ENCODE data around the gene CGB2.
"Not testable (repeated sequence)": the region's sequence is repeated elsewhere in the genome, so short reads cannot be mapped to it uniquely, and the experiment has no call there.

The CGB2 gene

GRCh38 chr19:49043548-49043947, 11.9 kb downstream of the CGB2 start, which contains the start of gene CGB5:
Gene CGB5, plus strand, starts transcription at chr19:49043848. Its CDS starts 362 bp downstream, at chr19:49044210.
- H3K9me3 ChIP-seq (ENCODE audit: control extremely low read depth in 1 of 5, control insufficient read depth in 4 of 5, insufficient read depth in 2 of 5, low read depth in 1 of 5, low read length in 4 of 5); POLR2A ChIA-PET; H3K27me3 ChIP-seq (replicated peaks in 2 of 5; ENCODE audit: control insufficient read depth in 4 of 5, insufficient read depth in 5 of 5, low read length in 4 of 5); H3K4me1 ChIP-seq (ENCODE audit: control extremely low read depth in 1 of 4, control insufficient read depth in 4 of 4, insufficient read depth in 4 of 4, low read length in 3 of 4); H3K27ac ChIP-seq (ENCODE audit: insufficient read depth in 1 of 2, low read depth in 1 of 2, low read length in 2 of 2, poor library complexity in 1 of 2, severe bottlenecking in 2 of 2); H3K36me3 ChIP-seq (ENCODE audit: control insufficient read depth in 4 of 4, insufficient read depth in 4 of 4, low read length in 3 of 4); H3K4me3 ChIP-seq (ENCODE audit: control insufficient read depth in 1 of 7, extremely low read depth in 1 of 7, insufficient read depth in 4 of 7, low read depth in 2 of 7, low read length in 6 of 7); CTCF ChIA-PET; DNase-seq: not testable (repeated sequence)
- WGBS (ENCODE audit: insufficient coverage), result 60% methylated on average over 3 of the region's 15 CpGs

DNA sequence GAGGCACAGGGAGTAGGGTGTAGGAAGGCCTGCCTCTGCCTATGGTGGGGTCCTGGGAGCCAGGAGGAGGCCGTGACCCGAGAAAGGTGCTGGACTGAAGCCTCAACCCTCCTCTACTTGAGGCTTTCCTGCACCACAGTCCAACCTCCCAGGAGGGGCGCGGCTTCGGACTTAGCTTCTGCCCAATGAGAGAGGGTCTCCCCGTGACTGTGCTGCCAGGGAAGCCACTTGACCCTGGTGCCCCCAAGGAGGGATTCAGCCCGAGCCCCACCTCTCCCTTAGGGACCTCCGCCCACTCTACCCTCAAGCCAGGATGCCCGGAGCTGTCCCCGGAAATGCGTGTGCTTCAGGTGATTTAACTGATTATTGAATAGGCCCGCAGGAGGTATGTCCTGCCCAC, 17.3 kb downstream of the CGB2 start, which contains the start of gene CGB8:
Gene CGB8 (minus strand): TSS at position 101 of the 400 bp plus-strand sequence. CDS start 372 bp downstream, outside the sequence.
- H3K36me3 ChIP-seq (ENCODE audit: control insufficient read depth in 4 of 4, insufficient read depth in 4 of 4, low read length in 3 of 4); DNase-seq; H3K27me3 ChIP-seq (replicated peaks in 2 of 5; ENCODE audit: control insufficient read depth in 4 of 5, insufficient read depth in 5 of 5, low read length in 4 of 5); H3K27ac ChIP-seq (ENCODE audit: insufficient read depth in 1 of 2, low read depth in 1 of 2, low read length in 2 of 2, poor library complexity in 1 of 2, severe bottlenecking in 2 of 2); POLR2A ChIA-PET; CTCF ChIA-PET; H3K4me3 ChIP-seq (ENCODE audit: control insufficient read depth in 1 of 7, extremely low read depth in 1 of 7, insufficient read depth in 4 of 7, low read depth in 2 of 7, low read length in 6 of 7); H3K4me1 ChIP-seq (ENCODE audit: control extremely low read depth in 1 of 4, control insufficient read depth in 4 of 4, insufficient read depth in 4 of 4, low read length in 3 of 4); H3K9me3 ChIP-seq (ENCODE audit: control extremely low read depth in 1 of 5, control insufficient read depth in 4 of 5, insufficient read depth in 2 of 5, low read depth in 1 of 5, low read length in 4 of 5): not testable (repeated sequence)
- WGBS (ENCODE audit: insufficient coverage), result 89% methylated on average over 5 of the region's 12 CpGs

DNA sequence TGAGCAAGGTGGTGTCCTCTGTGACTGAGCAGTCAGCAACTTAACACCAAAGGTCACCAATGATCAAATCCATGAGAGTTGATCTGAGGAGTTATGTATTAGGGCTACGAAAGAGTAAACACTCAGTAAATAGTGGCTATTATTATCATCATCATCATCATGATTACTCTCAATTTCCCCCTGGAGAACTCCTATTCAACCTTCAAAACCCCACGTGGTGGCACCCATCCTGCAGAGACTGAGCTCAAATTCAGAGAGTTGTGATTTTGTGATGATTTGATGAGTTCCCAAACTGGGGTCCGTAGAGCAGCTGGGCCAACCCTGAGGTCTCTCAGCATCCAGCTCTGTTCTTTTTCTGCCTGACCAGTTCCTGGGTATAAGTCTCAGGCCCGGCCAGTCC, 18.1 kb downstream of the CGB2 start:
- POLR2A ChIA-PET; H3K4me3 ChIP-seq (ENCODE audit: control insufficient read depth in 1 of 7, extremely low read depth in 1 of 7, insufficient read depth in 4 of 7, low read depth in 2 of 7, low read length in 6 of 7); H3K9me3 ChIP-seq (ENCODE audit: control extremely low read depth in 1 of 5, control insufficient read depth in 4 of 5, insufficient read depth in 2 of 5, low read depth in 1 of 5, low read length in 4 of 5); H3K27me3 ChIP-seq (replicated peaks in 2 of 5; ENCODE audit: control insufficient read depth in 4 of 5, insufficient read depth in 5 of 5, low read length in 4 of 5); H3K36me3 ChIP-seq (ENCODE audit: control insufficient read depth in 4 of 4, insufficient read depth in 4 of 4, low read length in 3 of 4); H3K27ac ChIP-seq (ENCODE audit: insufficient read depth in 1 of 2, low read depth in 1 of 2, low read length in 2 of 2, poor library complexity in 1 of 2, severe bottlenecking in 2 of 2); DNase-seq; H3K4me1 ChIP-seq (ENCODE audit: control extremely low read depth in 1 of 4, control insufficient read depth in 4 of 4, insufficient read depth in 4 of 4, low read length in 3 of 4): not testable (repeated sequence)
- WGBS (ENCODE audit: insufficient coverage), result no CpG with 5 or more reads among the region's 4 CpGs
- CTCF ChIA-PET, result interaction anchor here (0.8 kb wide), 1 partner anchor 11 kb away, joined by 3 read pairs; no protein-coding TSS in a partner anchor

DNA sequence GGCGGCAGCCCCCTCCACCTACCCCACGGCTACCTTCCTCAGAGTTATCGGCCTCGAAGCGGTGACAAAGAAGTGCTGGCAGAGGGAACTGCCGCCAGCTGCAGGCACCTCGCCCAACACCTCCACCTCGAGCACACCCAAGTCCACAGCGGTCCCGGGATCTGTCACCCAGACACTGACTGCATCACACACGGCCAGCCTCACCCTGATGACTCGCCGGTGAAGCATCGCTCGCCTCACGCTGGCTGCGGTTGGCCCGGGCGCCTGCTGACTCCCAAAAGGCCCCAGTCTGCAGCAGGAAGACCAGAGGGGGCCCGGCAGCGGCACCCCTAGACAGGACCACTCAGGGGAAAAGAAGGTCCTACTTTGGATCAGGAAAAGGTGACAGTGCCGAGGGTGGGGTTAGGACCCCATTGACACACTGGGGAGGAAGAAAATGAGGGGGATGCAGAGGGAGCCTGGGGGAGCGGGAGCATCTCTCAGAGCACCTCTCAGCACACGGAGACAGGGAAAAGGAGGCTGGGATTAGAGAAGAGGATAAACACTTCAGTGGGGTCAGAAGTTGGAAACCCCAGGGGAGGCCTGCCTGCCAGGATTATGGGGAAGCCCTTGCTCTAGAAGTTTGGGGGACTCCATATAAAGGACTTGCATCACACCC, 18.8 kb downstream of the CGB2 start:
- H3K4me1 ChIP-seq (ENCODE audit: control extremely low read depth in 1 of 4, control insufficient read depth in 4 of 4, insufficient read depth in 4 of 4, low read length in 3 of 4); H3K4me3 ChIP-seq (ENCODE audit: control insufficient read depth in 1 of 7, extremely low read depth in 1 of 7, insufficient read depth in 4 of 7, low read depth in 2 of 7, low read length in 6 of 7); H3K27ac ChIP-seq (ENCODE audit: insufficient read depth in 1 of 2, low read depth in 1 of 2, low read length in 2 of 2, poor library complexity in 1 of 2, severe bottlenecking in 2 of 2); DNase-seq; H3K9me3 ChIP-seq (ENCODE audit: control extremely low read depth in 1 of 5, control insufficient read depth in 4 of 5, insufficient read depth in 2 of 5, low read depth in 1 of 5, low read length in 4 of 5); H3K36me3 ChIP-seq (ENCODE audit: control insufficient read depth in 4 of 4, insufficient read depth in 4 of 4, low read length in 3 of 4); POLR2A ChIA-PET; H3K27me3 ChIP-seq (replicated peaks in 2 of 5; ENCODE audit: control insufficient read depth in 4 of 5, insufficient read depth in 5 of 5, low read length in 4 of 5): not testable (repeated sequence)
- 92% methylated on average over 22 of the region's 24 CpGs for WGBS (ENCODE audit: insufficient coverage)
- CTCF ChIA-PET, result interaction anchor here (0.8 kb wide), 1 partner anchor 10 kb away, joined by 3 read pairs; no protein-coding TSS in a partner anchor

DNA sequence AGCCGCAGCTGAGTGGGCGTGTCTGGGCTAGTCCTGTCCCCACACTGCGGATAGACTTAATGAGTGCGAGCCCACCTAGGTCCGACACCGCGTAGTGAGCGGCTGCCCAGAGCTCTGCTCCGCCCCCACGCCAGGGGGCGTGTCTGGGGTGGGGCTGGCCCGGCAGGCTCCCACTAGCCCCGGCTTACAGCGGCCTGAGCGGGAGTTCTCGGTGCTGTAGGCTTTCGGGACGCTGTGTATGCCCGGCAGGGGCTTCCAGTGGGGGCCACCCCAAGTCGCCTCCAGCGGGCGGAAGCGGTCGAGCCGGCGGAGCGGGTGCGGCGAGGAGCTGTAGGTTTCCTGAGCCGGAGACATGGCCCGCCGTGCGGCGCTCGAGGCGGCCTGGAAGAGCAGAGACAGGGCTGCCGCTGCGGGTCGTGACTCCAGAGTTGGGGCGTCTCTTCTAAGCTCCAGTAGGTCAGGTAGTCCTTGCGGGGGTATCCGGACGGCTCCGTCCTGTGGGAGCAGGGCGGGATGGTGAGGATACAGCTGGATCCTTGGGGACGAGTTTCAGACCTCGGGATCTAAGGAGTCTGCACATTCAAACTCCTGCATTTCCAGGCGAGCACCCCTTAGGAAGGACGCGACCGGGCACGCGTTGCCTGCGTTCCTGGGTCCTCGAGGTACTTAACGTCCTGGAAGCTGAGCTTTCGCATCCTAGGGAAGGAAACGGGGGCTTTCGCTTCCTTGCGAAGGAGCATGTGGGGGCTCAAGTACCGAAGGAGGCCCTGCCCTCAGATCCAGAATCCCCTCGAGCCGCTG, 24.6 kb downstream of the CGB2 start:
- ChIA-PET POLR2A (no interaction called here), CTCF (interaction anchor here (0.6 to 1.5 kb wide), 2 partner anchors 17 to 124 kb away, joined by 3 read pairs; no protein-coding TSS in a partner anchor)
- WGBS (ENCODE audit: insufficient coverage), result 2% methylated on average over 46 of the region's 63 CpGs
- peak overlapping the region; percentile 33 to 74 (median 51) for H3K4me3 ChIP-seq (ENCODE audit: control insufficient read depth in 1 of 7, extremely low read depth in 1 of 7, insufficient read depth in 4 of 7, low read depth in 2 of 7, low read length in 6 of 7)
- no peaks in the 10 kb centered on the region for H3K36me3 ChIP-seq (ENCODE audit: control insufficient read depth in 4 of 4, insufficient read depth in 4 of 4, low read length in 3 of 4)
- H3K4me1 ChIP-seq (ENCODE audit: control extremely low read depth in 1 of 4, control insufficient read depth in 4 of 4, insufficient read depth in 4 of 4, low read length in 3 of 4), result peaks cover 0 to 25% (median 17%) of the 10 kb centered on the region in 4 experiments
- peaks cover 0 to 59% (median 11%) of the 10 kb centered on the region in 5 experiments for H3K27me3 ChIP-seq (replicated peaks in 2 of 5; ENCODE audit: control insufficient read depth in 4 of 5, insufficient read depth in 5 of 5, low read length in 4 of 5)
- DNase-seq, result peak; percentile 14 to 61 (median 50)
- no peaks in the 10 kb centered on the region for H3K9me3 ChIP-seq (ENCODE audit: control extremely low read depth in 1 of 5, control insufficient read depth in 4 of 5, insufficient read depth in 2 of 5, low read depth in 1 of 5, low read length in 4 of 5)
- H3K27ac ChIP-seq (ENCODE audit: insufficient read depth in 1 of 2, low read depth in 1 of 2, low read length in 2 of 2, poor library complexity in 1 of 2, severe bottlenecking in 2 of 2), result no peak overlapping the region

- WGBS (ENCODE audit: insufficient coverage), result 2% methylated on average over 24 of the region's 34 CpGs
These were observed 25.4 kb downstream of the CGB2 start for GRCh38 chr19:49056902-49057596.

More at GRCh38 chr19:49056902-49057596, 25.4 kb downstream of the CGB2 start:
- DNase-seq; H3K27ac ChIP-seq (ENCODE audit: insufficient read depth in 1 of 2, low read depth in 1 of 2, low read length in 2 of 2, poor library complexity in 1 of 2, severe bottlenecking in 2 of 2); H3K9me3 ChIP-seq (ENCODE audit: control extremely low read depth in 1 of 5, control insufficient read depth in 4 of 5, insufficient read depth in 2 of 5, low read depth in 1 of 5, low read length in 4 of 5); H3K36me3 ChIP-seq (ENCODE audit: control insufficient read depth in 4 of 4, insufficient read depth in 4 of 4, low read length in 3 of 4): not testable (repeated sequence)
- ChIA-PET CTCF (interaction anchor here (0.6 to 1.5 kb wide), 2 partner anchors 16 to 124 kb away, joined by 3 read pairs; no protein-coding TSS in a partner anchor), POLR2A (interaction anchor here (0.6 kb wide), 1 partner anchor 47 kb away, joined by 6 read pairs; no protein-coding TSS in a partner anchor)
- H3K4me1 ChIP-seq (ENCODE audit: control extremely low read depth in 1 of 4, control insufficient read depth in 4 of 4, insufficient read depth in 4 of 4, low read length in 3 of 4), result peaks cover 0 to 25% (median 19%) of the 10 kb centered on the region in 4 experiments
- peaks cover 0 to 67% (median 16%) of the 10 kb centered on the region in 5 experiments for H3K27me3 ChIP-seq (replicated peaks in 2 of 5; ENCODE audit: control insufficient read depth in 4 of 5, insufficient read depth in 5 of 5, low read length in 4 of 5)
- H3K4me3 ChIP-seq (ENCODE audit: control insufficient read depth in 1 of 7, extremely low read depth in 1 of 7, insufficient read depth in 4 of 7, low read depth in 2 of 7, low read length in 6 of 7), result peak overlapping the region in 6 of 7 experiments; percentile 33 to 74 (median 56)
